GM19025 (cell line): ENCODE results near the gene WRAP53.
"Not testable (repeated sequence)": the region's sequence is repeated elsewhere in the genome, so short reads cannot be mapped to it uniquely, and the experiment has no call there.

ENCODE experiments used
- ATAC-seq: cut with Tn5 transposase; IDR thresholded peaks from one replicate; pipeline ENCODE4 v1.9.1; 2021; ENCODE audit warnings: mild to moderate bottlenecking, low read depth, moderate library complexity; ENCODE audit not compliant: unreplicated experiment

WRAP53 gene

GRCh38 chr17:7687908-7688807, at the start of gene WRAP53:
Gene WRAP53 (plus strand): TSS chr17:7688477. CDS start chr17:7688649, 172 bp downstream.
- peak; percentile 70 for ATAC-seq

- ATAC-seq, result no peak
Measured at GRCh38 chr17:7640783-7641182, 47.5 kb upstream of the WRAP53 start.

DNA sequence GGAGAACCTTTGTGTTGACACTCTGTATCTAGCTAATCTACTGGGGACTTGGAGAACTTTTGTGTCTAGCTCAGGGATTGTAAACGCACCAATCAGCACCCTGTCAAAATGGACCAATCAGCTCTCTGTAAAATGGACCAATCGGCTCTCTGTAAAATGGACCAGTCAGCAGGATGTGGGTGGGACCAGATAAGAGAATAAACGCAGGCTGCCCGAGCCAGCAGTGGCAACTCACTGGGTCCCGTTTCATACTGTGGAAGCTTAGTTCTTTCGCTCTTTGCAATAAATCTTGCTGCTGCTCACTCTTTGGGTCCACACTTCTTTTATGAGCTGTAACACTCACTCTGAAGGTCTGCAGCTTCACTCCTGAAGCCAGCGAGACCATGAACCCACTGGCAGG, 46.6 kb upstream of the WRAP53 start:
- not testable (repeated sequence) for ATAC-seq

- ATAC-seq, result no peak
Measured at GRCh38 chr17:7644775-7645174, 43.5 kb upstream of the WRAP53 start.

GRCh38 chr17:7646457-7646856, 41.8 kb upstream of the WRAP53 start:
- no peak for ATAC-seq

- no peak for ATAC-seq
Measured at GRCh38 chr17:7647018-7647417, 41.3 kb upstream of the WRAP53 start.

DNA sequence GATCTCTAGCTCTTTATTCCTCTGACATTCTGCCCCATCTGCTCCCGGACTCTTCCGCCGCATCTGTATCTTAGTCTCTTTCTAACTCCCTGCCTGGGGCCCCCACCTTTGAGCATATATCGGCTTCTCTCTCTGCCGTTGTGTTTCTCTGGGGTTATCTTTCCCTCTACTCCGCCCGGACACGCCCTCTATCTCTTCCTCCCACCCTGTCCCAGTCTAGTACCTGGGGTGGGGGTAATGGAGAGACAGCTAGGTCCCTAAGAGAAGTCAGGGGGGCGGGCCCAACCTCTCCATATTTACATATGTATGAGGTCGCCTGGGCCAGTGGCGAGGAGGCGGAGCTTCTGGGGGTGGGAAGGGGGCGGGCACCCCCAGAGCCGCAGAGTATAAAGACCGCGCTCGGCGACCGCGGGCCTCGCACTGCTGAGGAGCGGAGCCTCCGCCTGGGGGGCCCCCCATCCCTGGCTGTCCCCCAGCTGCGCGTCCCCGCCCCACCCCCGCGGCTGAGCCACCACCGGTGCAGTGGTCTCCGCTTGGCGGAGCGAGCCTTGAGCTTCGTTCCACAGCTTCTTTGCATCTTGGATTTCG, 37.7 kb upstream of the WRAP53 start, which contains the start of gene ATP1B2:
Gene ATP1B2, plus strand, starts transcription at position 418 of the 588 bp plus-strand sequence. CDS start 593 bp downstream, outside the sequence.
- ATAC-seq, result no peak

- ATAC-seq, result no peak
Measured at GRCh38 chr17:7651097-7651664, 37.1 kb upstream of the WRAP53 start.

DNA sequence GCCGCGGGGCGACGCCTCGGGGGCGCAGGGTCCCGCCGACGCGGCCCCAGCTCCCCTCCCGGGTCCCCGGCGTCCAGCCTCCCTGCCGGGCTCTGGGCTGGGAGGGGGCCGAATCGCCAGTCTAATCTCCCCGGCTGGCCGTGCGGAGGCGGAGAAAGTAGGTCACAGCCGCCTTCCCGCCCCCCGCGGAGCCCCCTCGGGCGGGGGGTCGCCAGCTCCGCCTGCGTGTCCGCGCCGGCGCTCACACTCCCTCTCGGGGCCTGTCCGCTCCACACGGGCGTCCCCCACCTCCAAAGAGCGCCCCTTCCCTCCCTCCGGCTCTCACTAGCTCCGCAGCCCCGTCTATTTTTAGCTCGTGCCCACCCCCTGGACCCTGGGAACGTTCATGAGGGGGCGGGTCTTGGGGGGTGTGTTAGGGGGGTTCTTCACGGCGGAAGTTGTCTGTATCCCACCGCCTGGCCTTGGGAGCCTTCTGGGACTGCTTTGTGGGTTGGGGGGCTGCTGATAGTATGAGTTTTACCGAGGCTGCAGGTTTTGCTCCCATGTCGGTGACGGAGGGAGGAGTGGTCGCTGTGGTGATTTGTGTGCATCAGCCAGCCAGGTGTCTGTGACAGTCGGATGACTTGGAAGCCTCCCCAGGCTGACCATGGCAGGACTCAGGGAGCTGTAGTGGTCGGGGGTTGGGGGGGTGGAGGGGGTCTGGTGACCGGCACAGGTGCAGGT, 36.5 kb upstream of the WRAP53 start:
- no peak for ATAC-seq

GRCh38 chr17:7652388-7653356, 35.6 kb upstream of the WRAP53 start:
- ATAC-seq, result no peak

DNA sequence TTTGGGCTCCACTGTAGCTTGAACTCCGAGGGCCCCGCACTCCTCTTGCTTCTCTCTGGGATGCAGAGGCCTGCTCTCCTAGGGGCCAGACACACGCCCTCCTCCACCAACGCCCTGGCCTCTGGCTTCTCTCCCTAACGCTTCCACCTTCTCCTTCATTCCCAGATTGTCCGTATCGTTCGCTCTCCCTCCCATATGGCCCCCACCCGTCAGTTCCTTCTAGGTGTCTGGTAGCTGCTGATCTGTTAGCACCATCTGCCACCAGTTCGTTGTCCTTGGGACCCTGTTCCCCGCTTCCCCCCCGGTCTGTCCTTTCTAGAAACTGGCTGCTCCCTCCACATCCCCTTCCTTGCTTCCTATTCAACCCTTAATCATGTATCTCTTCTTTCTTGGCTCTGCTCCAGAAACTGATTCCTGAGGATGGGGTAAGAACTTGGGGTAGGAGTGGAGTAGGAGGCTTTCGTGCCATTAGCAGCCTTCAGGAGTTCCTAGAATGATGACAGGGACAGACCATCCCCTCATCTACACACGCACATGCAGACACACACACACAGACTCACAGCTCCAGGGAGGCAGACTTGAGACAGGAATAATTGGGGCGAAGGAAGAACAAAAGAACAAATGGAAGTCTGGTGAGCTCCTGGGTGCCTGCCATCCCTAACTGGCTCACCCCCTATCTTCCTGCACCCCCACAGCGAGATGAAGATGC, 33.3 kb upstream of the WRAP53 start:
- ATAC-seq, result no peak

DNA sequence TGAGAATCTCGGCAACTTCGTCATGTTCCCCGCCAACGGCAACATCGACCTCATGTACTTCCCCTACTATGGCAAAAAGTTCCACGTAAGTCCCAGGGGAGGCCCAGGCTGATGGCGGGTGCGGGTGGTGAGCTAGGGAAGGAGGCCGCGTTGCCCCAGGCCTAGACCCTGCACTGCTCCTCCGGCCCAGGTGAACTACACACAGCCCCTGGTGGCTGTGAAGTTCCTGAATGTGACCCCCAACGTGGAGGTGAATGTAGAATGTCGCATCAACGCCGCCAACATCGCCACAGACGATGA, 32.8 kb upstream of the WRAP53 start:
- ATAC-seq, result no peak

GRCh38 chr17:7656958-7657609, 31.2 kb upstream of the WRAP53 start:
- ATAC-seq, result no peak

DNA sequence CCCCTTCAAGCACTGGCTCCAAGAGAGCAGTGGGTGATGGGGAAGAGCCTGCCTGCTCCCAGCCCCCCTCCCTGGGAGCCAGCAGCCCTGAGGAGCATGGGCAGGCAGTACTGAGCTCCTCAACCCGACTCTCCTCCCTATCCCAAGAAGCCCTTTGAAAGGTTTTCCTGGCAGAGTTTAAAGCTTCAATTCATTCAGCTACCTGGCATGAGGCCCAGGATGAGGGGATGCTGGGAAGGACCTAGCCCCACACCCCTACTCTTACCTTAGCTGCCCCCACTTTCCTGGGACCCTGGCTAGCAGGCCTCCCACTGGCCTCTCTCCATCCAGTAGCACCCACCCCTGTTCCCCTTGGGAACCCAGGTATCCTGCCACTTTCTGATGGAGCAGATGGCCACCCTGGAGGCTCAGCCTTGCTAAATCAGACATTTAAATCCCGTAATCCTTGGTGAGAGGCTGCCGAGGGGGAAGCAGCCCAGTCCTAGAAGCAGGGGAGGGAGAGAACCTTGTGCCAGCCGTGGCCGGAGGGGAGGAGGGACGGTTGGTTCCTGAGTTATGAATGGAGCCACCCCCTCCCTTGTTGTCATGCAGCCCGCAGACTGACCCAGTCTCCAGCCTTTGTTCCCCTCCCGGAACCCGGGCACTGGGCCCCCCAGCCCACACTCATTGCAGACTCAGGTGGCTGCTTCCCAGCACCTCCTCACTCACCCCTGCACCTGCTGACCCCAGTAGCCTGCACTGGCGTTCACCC, 20.4 kb upstream of the WRAP53 start:
- no peak for ATAC-seq

DNA sequence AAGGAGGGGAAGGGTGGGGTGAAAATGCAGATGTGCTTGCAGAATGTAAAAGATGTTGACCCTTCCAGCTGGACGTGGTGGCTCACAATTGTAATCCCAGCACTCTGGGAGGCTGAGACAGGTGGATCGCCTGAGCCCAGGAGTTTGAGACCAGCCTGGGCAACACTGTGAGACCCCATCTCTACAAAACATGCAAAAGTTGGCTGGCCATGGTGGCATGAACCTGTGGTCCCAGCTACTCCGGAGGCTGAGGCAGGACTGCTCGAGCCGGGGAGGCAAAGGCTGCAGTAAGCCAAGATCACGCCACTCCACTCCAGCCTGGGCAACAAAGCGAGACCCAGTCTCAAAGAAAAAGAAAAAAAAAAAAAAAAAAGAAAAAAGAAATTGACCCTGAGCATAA, 19.8 kb upstream of the WRAP53 start:
- ATAC-seq, result no peak

DNA sequence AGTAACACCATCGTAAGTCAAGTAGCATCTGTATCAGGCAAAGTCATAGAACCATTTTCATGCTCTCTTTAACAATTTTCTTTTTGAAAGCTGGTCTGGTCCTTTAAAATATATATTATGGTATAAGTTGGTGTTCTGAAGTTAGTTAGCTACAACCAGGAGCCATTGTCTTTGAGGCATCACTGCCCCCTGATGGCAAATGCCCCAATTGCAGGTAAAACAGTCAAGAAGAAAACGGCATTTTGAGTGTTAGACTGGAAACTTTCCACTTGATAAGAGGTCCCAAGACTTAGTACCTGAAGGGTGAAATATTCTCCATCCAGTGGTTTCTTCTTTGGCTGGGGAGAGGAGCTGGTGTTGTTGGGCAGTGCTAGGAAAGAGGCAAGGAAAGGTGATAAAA, 15.0 kb upstream of the WRAP53 start:
- no peak for ATAC-seq

DNA sequence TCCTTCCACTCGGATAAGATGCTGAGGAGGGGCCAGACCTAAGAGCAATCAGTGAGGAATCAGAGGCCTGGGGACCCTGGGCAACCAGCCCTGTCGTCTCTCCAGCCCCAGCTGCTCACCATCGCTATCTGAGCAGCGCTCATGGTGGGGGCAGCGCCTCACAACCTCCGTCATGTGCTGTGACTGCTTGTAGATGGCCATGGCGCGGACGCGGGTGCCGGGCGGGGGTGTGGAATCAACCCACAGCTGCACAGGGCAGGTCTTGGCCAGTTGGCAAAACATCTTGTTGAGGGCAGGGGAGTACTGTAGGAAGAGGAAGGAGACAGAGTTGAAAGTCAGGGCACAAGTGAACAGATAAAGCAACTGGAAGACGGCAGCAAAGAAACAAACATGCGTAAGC, 13.3 kb upstream of the WRAP53 start:
- no peak for ATAC-seq

DNA sequence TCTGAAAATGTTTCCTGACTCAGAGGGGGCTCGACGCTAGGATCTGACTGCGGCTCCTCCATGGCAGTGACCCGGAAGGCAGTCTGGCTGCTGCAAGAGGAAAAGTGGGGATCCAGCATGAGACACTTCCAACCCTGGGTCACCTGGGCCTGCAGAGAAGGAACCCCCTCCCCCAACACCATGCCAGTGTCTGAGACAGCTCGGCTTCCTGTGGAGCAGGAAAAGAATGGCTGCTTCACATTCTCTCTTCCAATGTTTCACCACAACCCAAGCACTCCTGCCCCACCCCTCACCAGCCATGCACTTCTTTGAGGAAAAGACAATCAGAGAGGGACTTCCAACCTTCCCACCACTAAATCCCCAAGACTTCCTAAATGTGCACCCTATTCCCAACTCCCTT, 11.7 kb upstream of the WRAP53 start:
- ATAC-seq, result no peak
